Measurements from ENCODE around the gene DRD2.

DRD2 gene

GRCh38 chr11:113372309-113372708 lies 102.9 kb downstream of the DRD2 start:
- no peak for DNase-seq (ENCODE audit: low read depth in 2 of 2)

- no peak for DNase-seq (ENCODE audit: low read depth in 2 of 2)
Measured at GRCh38 chr11:113370634-113371033, 104.6 kb downstream of the DRD2 start.

GRCh38 chr11:113369411-113369810 lies 105.8 kb downstream of the DRD2 start:
- DNase-seq (ENCODE audit: low read depth in 2 of 2) = no peak

- DNase-seq (ENCODE audit: low read depth in 2 of 2) = no peak
Measured at GRCh38 chr11:113365895-113366294, 109.3 kb downstream of the DRD2 start.

- DNase-seq (ENCODE audit: low read depth in 2 of 2) = no peak
Measured at GRCh38 chr11:113363996-113364641, 111.1 kb downstream of the DRD2 start.

- no peak for DNase-seq (ENCODE audit: low read depth in 2 of 2)
Measured at GRCh38 chr11:113363406-113363805, 111.8 kb downstream of the DRD2 start.
